Testis (tissue), 3 donors: Measurements from ENCODE around the gene LRRC8C. TPM values are rescaled to one million over a fixed set of nuclear protein-coding genes. Genes with fewer than 3 reads are reported as not detected.

Source experiments
- DNase-seq: peaks from one replicate; pipeline ENCODE4 v3.0.0-alpha.2; 2019
- H3K27ac ChIP-seq, 2 donors: fragments of 200-600 bp; sonication (generic); one replicate each; pipeline ENCODE4 v1.5.1; 2019
- H3K27me3 ChIP-seq: fragments of 200-600 bp; sonication (generic); one replicate; pipeline ENCODE4 v1.5.1; 2019
- H3K36me3 ChIP-seq: fragments of 200-600 bp; sonication (generic); one replicate; pipeline ENCODE4 v1.5.1; 2017; ENCODE audit warnings: low read depth; ENCODE audit errors: missing control alignments
- H3K4me1 ChIP-seq: fragments of 200-600 bp; sonication (generic); one replicate; pipeline ENCODE4 v1.5.1; 2019
- H3K4me3 ChIP-seq, 2 donors: fragments of 200-600 bp; sonication (generic); one replicate each; pipeline ENCODE4 v1.5.1; 2017 to 2019
- H3K9me3 ChIP-seq: fragments of 200-600 bp; sonication (generic); one replicate; pipeline ENCODE4 v1.5.1; 2017
- POLR2A ChIP-seq: fragments of 450-650 bp; IDR thresholded peaks from one replicate; pipeline ENCODE4 v1.6.1; 2017; ENCODE audit warnings: antibody characterized with exemption, mild to moderate bottlenecking, moderate library complexity
- WGBS, 2 donors: methylation state at CpG; one replicate each; pipeline ENCODE4 v1.1.5; 2018; 5-methylcytosine and 5-hydroxymethylcytosine counted together
- intact Hi-C: fragments of 100-400 bp; cut with DNase I; formaldehyde crosslinking; loops from one replicate; pipeline ENCODE4 v1.15.1; 2023; ENCODE audit warnings: low total_unique reads
- polyA plus RNA-seq: library from polyadenylated mRNA; stranded (reverse); fragments of 350-450 nt; fragmentation: Illumina TruSeq; extraction: RNeasy Lipid Tissue Mini Kit (QIAGEN cat#74804); gene quantifications from one replicate; pipeline ENCODE4 v1.2.3, GENCODE V29; 2014; ENCODE audit warnings: low read depth, low replicate concordance; ENCODE audit not compliant: insufficient read depth
- total RNA-seq, 2 donors: library from RNA; depleted of rRNA; stranded (reverse); fragments of >200 nt; gene quantifications; one replicate each; pipeline ENCODE4 v1.2.3, GENCODE V29; 2016
- TF ChIP-seq, protein P1 (sequence below), 3 experiments: fragments of 450-650 bp in 2 of 3; fragments of 200-600 bp in 1 of 3; sonication (generic) in 1 of 3; IDR thresholded peaks; one replicate each; pipeline ENCODE4 v1.5.1; 2016 to 2019; ENCODE audit warnings: antibody characterized with exemption in 3 of 3, mild to moderate bottlenecking in 2 of 3, moderate library complexity in 1 of 3

LRRC8C gene
- total and polyA plus RNA-seq, 3 donors from 2014 or later = 8.2 to 19.8 (median 16.2) TPM

DNA sequence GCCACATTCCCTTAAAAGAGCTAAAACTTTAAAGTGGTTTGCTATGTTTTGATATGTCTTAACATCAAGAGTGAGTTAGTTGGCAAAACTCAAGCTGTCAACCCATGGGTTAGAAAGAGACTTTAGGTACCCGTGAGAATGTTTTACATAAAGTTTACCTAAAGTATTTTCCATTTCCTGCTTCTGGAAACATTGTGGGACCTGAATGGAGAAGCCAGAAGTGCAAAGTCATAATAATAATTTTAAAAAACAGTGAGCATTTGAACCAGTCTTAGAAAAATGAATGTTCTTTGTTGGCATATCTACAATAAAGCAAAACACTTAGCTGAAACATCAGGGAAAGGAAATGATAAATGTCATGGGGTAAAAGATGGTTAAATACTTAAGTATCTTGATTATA lies 34.8 kb downstream of the LRRC8C start:
- no peak overlapping the region for H3K4me3 ChIP-seq
- TF ChIP-seq, protein P1, sequence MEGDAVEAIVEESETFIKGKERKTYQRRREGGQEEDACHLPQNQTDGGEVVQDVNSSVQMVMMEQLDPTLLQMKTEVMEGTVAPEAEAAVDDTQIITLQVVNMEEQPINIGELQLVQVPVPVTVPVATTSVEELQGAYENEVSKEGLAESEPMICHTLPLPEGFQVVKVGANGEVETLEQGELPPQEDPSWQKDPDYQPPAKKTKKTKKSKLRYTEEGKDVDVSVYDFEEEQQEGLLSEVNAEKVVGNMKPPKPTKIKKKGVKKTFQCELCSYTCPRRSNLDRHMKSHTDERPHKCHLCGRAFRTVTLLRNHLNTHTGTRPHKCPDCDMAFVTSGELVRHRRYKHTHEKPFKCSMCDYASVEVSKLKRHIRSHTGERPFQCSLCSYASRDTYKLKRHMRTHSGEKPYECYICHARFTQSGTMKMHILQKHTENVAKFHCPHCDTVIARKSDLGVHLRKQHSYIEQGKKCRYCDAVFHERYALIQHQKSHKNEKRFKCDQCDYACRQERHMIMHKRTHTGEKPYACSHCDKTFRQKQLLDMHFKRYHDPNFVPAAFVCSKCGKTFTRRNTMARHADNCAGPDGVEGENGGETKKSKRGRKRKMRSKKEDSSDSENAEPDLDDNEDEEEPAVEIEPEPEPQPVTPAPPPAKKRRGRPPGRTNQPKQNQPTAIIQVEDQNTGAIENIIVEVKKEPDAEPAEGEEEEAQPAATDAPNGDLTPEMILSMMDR (IDR thresholded peaks at IDR 0.05) = no peak
- no peak for TF ChIP-seq POLR2A
- DNase-seq = no peak
- H3K36me3 ChIP-seq = no peaks in the 10 kb centered on the region
- no peaks in the 10 kb centered on the region for H3K9me3 ChIP-seq
- intact Hi-C loops = no loop called here
- 64 to 71% methylated on average over 1 of the region's 1 CpG for WGBS, 2 donors
- no peaks in the 10 kb centered on the region for H3K4me1 ChIP-seq
- no peaks in the 10 kb centered on the region for H3K27me3 ChIP-seq
- no peak overlapping the region for H3K27ac ChIP-seq

DNA sequence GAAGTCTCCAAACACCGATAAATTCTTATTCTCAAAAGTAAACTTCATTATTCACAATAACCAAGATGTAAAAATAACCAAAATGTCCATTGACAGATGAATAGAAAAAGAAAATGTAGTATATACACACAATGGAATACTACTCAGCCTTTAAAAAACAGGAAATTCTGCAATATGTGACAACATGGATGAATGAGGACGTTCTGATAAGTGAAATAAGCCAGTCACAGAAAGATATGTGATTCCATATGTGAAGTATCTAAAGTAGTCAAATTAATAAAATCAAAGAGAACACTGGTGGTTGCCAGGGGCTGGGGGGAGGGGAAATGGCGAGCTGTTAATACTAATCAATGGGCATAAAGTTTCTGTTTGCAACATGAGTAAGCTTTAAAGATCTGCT lies 36.0 kb downstream of the LRRC8C start:
- Histone ChIP-seq H3K9me3 (no peaks in the 10 kb centered on the region), H3K36me3 (no peaks in the 10 kb centered on the region), H3K4me3 (no peak overlapping the region), H3K27ac (no peak overlapping the region), H3K4me1 (no peaks in the 10 kb centered on the region), H3K27me3 (no peaks in the 10 kb centered on the region)
- 92 to 98% methylated on average over 3 of the region's 3 CpGs for WGBS, 2 donors
- no peak for DNase-seq
- no peak for TF ChIP-seq POLR2A
- TF ChIP-seq, protein P1 (IDR thresholded peaks at IDR 0.05) = no peak
- intact Hi-C loops = no loop called here

DNA sequence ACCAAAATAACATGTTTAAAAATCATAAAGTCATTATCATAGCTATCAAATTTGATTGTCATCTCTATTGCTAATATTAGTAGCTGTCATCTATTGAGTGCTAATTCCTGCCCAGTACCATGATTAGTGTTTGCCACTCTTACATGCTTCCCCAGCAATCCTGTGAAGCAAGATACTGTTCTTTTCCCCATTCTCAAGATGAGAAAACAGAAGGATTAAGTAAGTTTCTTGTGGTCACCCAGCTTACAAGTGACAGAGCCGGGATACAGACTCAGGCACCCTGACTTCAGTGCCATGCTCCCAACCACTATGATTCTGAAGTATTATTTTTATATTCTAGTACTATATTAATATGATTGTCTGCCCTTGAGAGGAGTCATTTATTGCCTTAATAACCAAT lies 36.5 kb downstream of the LRRC8C start:
- H3K4me1 ChIP-seq = no peaks in the 10 kb centered on the region
- H3K27me3 ChIP-seq = no peaks in the 10 kb centered on the region
- no peaks in the 10 kb centered on the region for H3K9me3 ChIP-seq
- 89 to 95% methylated on average over 1 of the region's 1 CpG for WGBS, 2 donors
- no peak overlapping the region for H3K4me3 ChIP-seq
- TF ChIP-seq POLR2A = no peak
- TF ChIP-seq, protein P1 (IDR thresholded peaks at IDR 0.05) = no peak
- no peak for DNase-seq
- intact Hi-C loops = no loop called here
- H3K36me3 ChIP-seq = no peaks in the 10 kb centered on the region
- H3K27ac ChIP-seq = no peak overlapping the region

DNA sequence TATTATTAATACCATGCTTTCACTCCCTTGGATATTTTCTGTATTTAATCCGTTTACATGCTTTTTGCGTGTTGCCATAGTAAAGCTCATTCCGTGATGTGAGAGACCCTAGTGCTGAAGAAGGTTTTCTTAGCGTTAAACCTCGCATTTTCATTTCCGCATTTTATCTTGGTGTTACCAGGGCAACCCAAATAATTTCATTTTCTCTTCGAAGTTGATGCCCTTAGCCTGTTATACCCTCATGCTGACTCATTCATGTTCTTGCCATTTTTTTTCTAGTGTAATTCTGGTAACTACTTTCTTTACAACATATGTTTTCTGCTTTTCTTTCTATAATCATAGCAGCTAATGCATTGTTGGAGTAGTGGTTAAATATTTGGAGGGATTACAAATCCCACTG lies 37.2 kb downstream of the LRRC8C start:
- no peaks in the 10 kb centered on the region for H3K27me3 ChIP-seq
- no peaks in the 10 kb centered on the region for H3K4me1 ChIP-seq
- no peaks in the 10 kb centered on the region for H3K36me3 ChIP-seq
- no peak overlapping the region for H3K4me3 ChIP-seq
- 83 to 91% methylated on average over 7 of the region's 7 CpGs for WGBS, 2 donors
- DNase-seq = no peak
- H3K27ac ChIP-seq = no peak overlapping the region
- intact Hi-C loops = no loop called here
- TF ChIP-seq, protein P1 (IDR thresholded peaks at IDR 0.05) = no peak
- TF ChIP-seq POLR2A = no peak
- H3K9me3 ChIP-seq = no peaks in the 10 kb centered on the region

DNA sequence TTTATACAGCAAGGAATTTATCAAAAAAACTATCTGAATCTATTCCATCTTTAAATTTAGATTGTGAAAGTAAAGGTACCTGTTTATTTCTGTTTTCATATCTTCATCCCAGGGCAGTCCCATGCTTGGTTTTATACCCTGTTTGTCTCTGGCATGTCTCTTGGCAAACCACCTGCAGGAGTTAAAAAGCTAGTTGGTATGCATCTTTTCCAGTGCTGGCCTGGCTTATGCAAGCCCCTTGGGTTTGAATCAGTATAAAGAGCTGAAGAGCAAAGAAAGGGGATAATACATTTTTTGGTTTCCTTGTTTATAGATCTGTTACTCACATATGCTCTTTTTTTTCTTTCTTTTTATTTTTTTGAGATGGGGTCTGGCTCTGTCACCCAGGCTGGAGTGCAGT lies 37.8 kb downstream of the LRRC8C start:
- DNase-seq = no peak
- H3K4me1 ChIP-seq = no peaks in the 10 kb centered on the region
- intact Hi-C loops = no loop called here

More for the DNA sequence above, 37.8 kb downstream of the LRRC8C start:
- Histone ChIP-seq H3K4me3 (no peak overlapping the region), H3K36me3 (no peaks in the 10 kb centered on the region), H3K9me3 (no peaks in the 10 kb centered on the region), H3K27ac (no peak overlapping the region), H3K27me3 (no peaks in the 10 kb centered on the region)
- no peak for TF ChIP-seq POLR2A
- TF ChIP-seq, protein P1 (IDR thresholded peaks at IDR 0.05) = no peak
